Tibial nerve (tissue), 3 donors: ENCODE data around the gene ARID1B.

ENCODE experiments used
- POLR2A ChIP-seq, 2 donors: fragments of 450-650 bp; IDR thresholded peaks; one replicate each; pipeline ENCODE4 v1.6.1; 2017; ENCODE audit warnings: antibody characterized with exemption in 2 of 2, mild to moderate bottlenecking in 2 of 2, moderate library complexity in 2 of 2
- TF ChIP-seq, protein P1 (sequence below), 5 experiments: fragments of 200-600 bp in 3 of 5; fragments of 450-650 bp in 2 of 5; sonication (generic) in 3 of 5; IDR thresholded peaks; one replicate each; pipeline ENCODE4 v1.5.1; 2016 to 2019; ENCODE audit warnings: antibody characterized with exemption in 5 of 5, mild to moderate bottlenecking in 3 of 5, moderate library complexity in 2 of 5

DNA sequence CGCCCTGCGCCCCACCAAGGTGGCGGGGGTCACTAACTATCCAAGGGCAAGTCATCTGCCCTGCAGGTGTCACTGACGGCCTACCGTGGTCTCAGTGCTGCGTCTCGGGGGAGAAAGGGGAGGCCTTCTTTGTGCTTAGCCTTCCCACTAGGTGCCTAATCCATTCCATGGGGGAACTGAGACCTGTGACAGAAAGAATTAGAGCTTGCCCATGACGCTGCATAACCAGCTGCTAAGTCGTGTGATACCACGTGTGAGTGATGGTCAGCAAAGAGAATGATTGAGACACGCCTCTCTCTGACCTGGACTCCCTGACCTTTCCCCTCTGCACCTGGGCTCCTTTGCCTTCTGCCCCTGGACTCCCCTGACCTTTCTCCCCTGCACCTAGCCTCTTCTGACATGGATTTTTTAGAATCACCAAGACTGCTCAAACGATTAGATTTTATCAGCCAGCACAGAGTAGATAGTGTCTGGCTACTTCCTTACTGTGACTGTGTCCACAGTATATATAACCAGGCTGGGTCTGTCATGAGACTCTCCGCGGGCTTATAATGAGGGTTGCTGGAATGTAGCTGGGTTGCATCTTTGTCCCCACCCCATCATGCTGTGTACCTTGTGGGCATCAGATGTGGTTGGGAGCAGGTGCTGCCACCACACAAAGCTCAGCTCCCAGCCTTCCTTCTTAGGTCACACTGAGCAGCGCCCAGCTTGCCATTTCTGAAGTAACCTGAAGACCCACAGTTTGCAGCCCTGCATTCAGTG lies 405.5 kb downstream of the ARID1B start:
- TF ChIP-seq, protein P1, sequence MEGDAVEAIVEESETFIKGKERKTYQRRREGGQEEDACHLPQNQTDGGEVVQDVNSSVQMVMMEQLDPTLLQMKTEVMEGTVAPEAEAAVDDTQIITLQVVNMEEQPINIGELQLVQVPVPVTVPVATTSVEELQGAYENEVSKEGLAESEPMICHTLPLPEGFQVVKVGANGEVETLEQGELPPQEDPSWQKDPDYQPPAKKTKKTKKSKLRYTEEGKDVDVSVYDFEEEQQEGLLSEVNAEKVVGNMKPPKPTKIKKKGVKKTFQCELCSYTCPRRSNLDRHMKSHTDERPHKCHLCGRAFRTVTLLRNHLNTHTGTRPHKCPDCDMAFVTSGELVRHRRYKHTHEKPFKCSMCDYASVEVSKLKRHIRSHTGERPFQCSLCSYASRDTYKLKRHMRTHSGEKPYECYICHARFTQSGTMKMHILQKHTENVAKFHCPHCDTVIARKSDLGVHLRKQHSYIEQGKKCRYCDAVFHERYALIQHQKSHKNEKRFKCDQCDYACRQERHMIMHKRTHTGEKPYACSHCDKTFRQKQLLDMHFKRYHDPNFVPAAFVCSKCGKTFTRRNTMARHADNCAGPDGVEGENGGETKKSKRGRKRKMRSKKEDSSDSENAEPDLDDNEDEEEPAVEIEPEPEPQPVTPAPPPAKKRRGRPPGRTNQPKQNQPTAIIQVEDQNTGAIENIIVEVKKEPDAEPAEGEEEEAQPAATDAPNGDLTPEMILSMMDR (IDR thresholded peaks at IDR 0.05), result no peak
- TF ChIP-seq POLR2A (IDR thresholded peaks at IDR 0.05), result no peak
